ENCODE results near the gene PARD3.

Gene PARD3

GRCh38 chr10:34580643-34581042 is 234.5 kb downstream of the PARD3 start:
- DNase-seq (ENCODE audit: low read depth in 3 of 3) = no peak

- no peak for DNase-seq (ENCODE audit: low read depth in 3 of 3)
These were observed 234.9 kb downstream of the PARD3 start for GRCh38 chr10:34580214-34580613.

- DNase-seq (ENCODE audit: low read depth in 3 of 3) = no peak
These were observed 236.6 kb downstream of the PARD3 start for GRCh38 chr10:34578468-34578867.

- DNase-seq (ENCODE audit: low read depth in 3 of 3) = no peak
These were observed 238.3 kb downstream of the PARD3 start for GRCh38 chr10:34576797-34577196.

GRCh38 chr10:34575882-34576281 is 239.2 kb downstream of the PARD3 start:
- DNase-seq (ENCODE audit: low read depth in 3 of 3) = no peak

GRCh38 chr10:34574353-34574934 is 240.7 kb downstream of the PARD3 start:
- no peak for DNase-seq (ENCODE audit: low read depth in 3 of 3)

- DNase-seq (ENCODE audit: low read depth in 3 of 3) = no peak
These were observed 244.2 kb downstream of the PARD3 start for GRCh38 chr10:34570887-34571286.

GRCh38 chr10:34567659-34568253 is 247.3 kb downstream of the PARD3 start:
- no peak for DNase-seq (ENCODE audit: low read depth in 3 of 3)

GRCh38 chr10:34565934-34566333 is 249.2 kb downstream of the PARD3 start:
- DNase-seq (ENCODE audit: low read depth in 3 of 3) = no peak

- no peak for DNase-seq (ENCODE audit: low read depth in 3 of 3)
These were observed 257.0 kb downstream of the PARD3 start for GRCh38 chr10:34558093-34558583.

GRCh38 chr10:34557173-34557572 is 257.9 kb downstream of the PARD3 start:
- no peak for DNase-seq (ENCODE audit: low read depth in 3 of 3)

- no peak for DNase-seq (ENCODE audit: low read depth in 3 of 3)
These were observed 259.4 kb downstream of the PARD3 start for GRCh38 chr10:34555653-34556052.

- DNase-seq (ENCODE audit: low read depth in 3 of 3) = no peak
These were observed 261.3 kb downstream of the PARD3 start for GRCh38 chr10:34553747-34554146.

- no peak for DNase-seq (ENCODE audit: low read depth in 3 of 3)
These were observed 263.8 kb downstream of the PARD3 start for GRCh38 chr10:34551295-34551694.

- DNase-seq (ENCODE audit: low read depth in 3 of 3) = no peak
These were observed 265.1 kb downstream of the PARD3 start for GRCh38 chr10:34549953-34550352.

- DNase-seq (ENCODE audit: low read depth in 3 of 3) = no peak
These were observed 266.1 kb downstream of the PARD3 start for GRCh38 chr10:34549001-34549400.

GRCh38 chr10:34548466-34548865 is 266.6 kb downstream of the PARD3 start:
- no peak for DNase-seq (ENCODE audit: low read depth in 3 of 3)

- DNase-seq (ENCODE audit: low read depth in 3 of 3) = no peak
These were observed 267.4 kb downstream of the PARD3 start for GRCh38 chr10:34547695-34548094.

- no peak for DNase-seq (ENCODE audit: low read depth in 3 of 3)
These were observed 267.8 kb downstream of the PARD3 start for GRCh38 chr10:34547291-34547690.

GRCh38 chr10:34544400-34544799 is 270.7 kb downstream of the PARD3 start:
- DNase-seq (ENCODE audit: low read depth in 3 of 3) = no peak

- DNase-seq (ENCODE audit: low read depth in 3 of 3) = no peak
These were observed 271.4 kb downstream of the PARD3 start for GRCh38 chr10:34543716-34544115.

- DNase-seq (ENCODE audit: low read depth in 3 of 3) = no peak
These were observed 274.6 kb downstream of the PARD3 start for GRCh38 chr10:34540492-34540891.

- DNase-seq (ENCODE audit: low read depth in 3 of 3) = no peak
These were observed 275.4 kb downstream of the PARD3 start for GRCh38 chr10:34539533-34540315.

Measured in stimulated activated CD4-positive, alpha-beta T cell treated with anti-CD3 and anti-CD28 coated beads, TNF-alpha, amount 100 ng/mL, for 48 hours (primary cell).